ENCODE measurements around the gene TFF1.
A peak's percentile ranks its signal among the peaks of the same experiment; 100 is the strongest.

The TFF1 gene

GRCh38 chr21:42337276-42337675, 29.1 kb downstream of the TFF1 start:
- Histone ChIP-seq H3K4me1 (ENCODE audit: control insufficient read depth in 2 of 2, insufficient read depth in 1 of 2, low read depth in 1 of 2, low read length in 2 of 2) (peaks cover 0 to 5% of the 10 kb centered on the region in 2 donors), H3K36me3 (replicated peaks in 1 of 2; ENCODE audit: control insufficient read depth in 2 of 2, insufficient read depth in 2 of 2, low read length in 2 of 2) (no peaks in the 10 kb centered on the region), H2BK5ac (ENCODE audit: low read length) (no peak overlapping the region), H3K27me3 (ENCODE audit: control insufficient read depth in 3 of 3, insufficient read depth in 3 of 3, low read depth in 1 of 3, low read length in 3 of 3) (no peaks in the 10 kb centered on the region), H2AFZ (ENCODE audit: low read length) (no peak overlapping the region), H3K4me2 (ENCODE audit: insufficient read depth, low read length, poor library complexity, severe bottlenecking) (no peak overlapping the region), H3K4ac (ENCODE audit: low read length) (no peak overlapping the region), H3K4me3 (ENCODE audit: low read length in 2 of 2) (no peak overlapping the region), H4K8ac (ENCODE audit: low read depth, low read length) (no peak overlapping the region), H3K27ac (replicated peaks; ENCODE audit: low read length) (no peak overlapping the region), H3K9ac (ENCODE audit: low read depth, low read length, poor library complexity) (no peak overlapping the region), H3K18ac (ENCODE audit: low read length) (no peak overlapping the region), H3K9me3 (replicated peaks in 1 of 2; ENCODE audit: control insufficient read depth in 2 of 2, insufficient read depth in 1 of 2, low read depth in 1 of 2, low read length in 2 of 2) (peaks cover 0 to under 1% of the 10 kb centered on the region in 2 donors), H2BK15ac (ENCODE audit: low read length) (no peak overlapping the region), H2BK12ac (ENCODE audit: low read length) (no peak overlapping the region), H2AK5ac (ENCODE audit: low read depth, low read length) (no peak overlapping the region), H3K79me1 (ENCODE audit: low read depth, low read length) (no peaks in the 10 kb centered on the region), H2BK120ac (ENCODE audit: low read depth, low read length) (no peak overlapping the region), H4K91ac (ENCODE audit: low read depth, low read length, poor library complexity) (no peak overlapping the region), H3K14ac (ENCODE audit: low read length) (no peak overlapping the region), H3K23ac (ENCODE audit: low read depth, low read length, poor library complexity) (no peak overlapping the region)
- DNase-seq (ENCODE audit: low spot score): no peak
- WGBS, 2 donors (ENCODE audit: extremely low coverage in 2 of 2, insufficient read length in 2 of 2, insufficient replicate concordance in 1 of 2): no CpG with 5 or more reads among the region's 4 CpGs

GRCh38 chr21:42336054-42336453, 30.3 kb downstream of the TFF1 start:
- H3K36me3 ChIP-seq (replicated peaks in 1 of 2; ENCODE audit: control insufficient read depth in 2 of 2, insufficient read depth in 2 of 2, low read length in 2 of 2): no peaks in the 10 kb centered on the region
- no peak overlapping the region for H3K4me2 ChIP-seq (ENCODE audit: insufficient read depth, low read length, poor library complexity, severe bottlenecking)
- no peak overlapping the region for H2BK5ac ChIP-seq (ENCODE audit: low read length)
- peak overlapping the region; percentile 24 for H2AFZ ChIP-seq (ENCODE audit: low read length)
- H3K4me1 ChIP-seq (ENCODE audit: control insufficient read depth in 2 of 2, insufficient read depth in 1 of 2, low read depth in 1 of 2, low read length in 2 of 2): peaks cover 0 to 5% of the 10 kb centered on the region in 2 donors
- no peak overlapping the region for H4K8ac ChIP-seq (ENCODE audit: low read depth, low read length)
- H2BK120ac ChIP-seq (ENCODE audit: low read depth, low read length): no peak overlapping the region
- no peaks in the 10 kb centered on the region for H3K27me3 ChIP-seq (ENCODE audit: control insufficient read depth in 3 of 3, insufficient read depth in 3 of 3, low read depth in 1 of 3, low read length in 3 of 3)
- no peak for DNase-seq (ENCODE audit: low spot score)
- no peak overlapping the region for H3K4ac ChIP-seq (ENCODE audit: low read length)
- no peak overlapping the region for H2BK12ac ChIP-seq (ENCODE audit: low read length)
- H3K23ac ChIP-seq (ENCODE audit: low read depth, low read length, poor library complexity): no peak overlapping the region
- no CpG with 5 or more reads among the region's 10 CpGs for WGBS, 2 donors (ENCODE audit: extremely low coverage in 2 of 2, insufficient read length in 2 of 2, insufficient replicate concordance in 1 of 2)
- H4K91ac ChIP-seq (ENCODE audit: low read depth, low read length, poor library complexity): no peak overlapping the region
- H3K9ac ChIP-seq (ENCODE audit: low read depth, low read length, poor library complexity): no peak overlapping the region
- no peaks in the 10 kb centered on the region for H3K79me1 ChIP-seq (ENCODE audit: low read depth, low read length)
- no peak overlapping the region for H3K14ac ChIP-seq (ENCODE audit: low read length)
- peaks cover 0 to 5% of the 10 kb centered on the region in 2 donors for H3K9me3 ChIP-seq (replicated peaks in 1 of 2; ENCODE audit: control insufficient read depth in 2 of 2, insufficient read depth in 1 of 2, low read depth in 1 of 2, low read length in 2 of 2)
- no peak overlapping the region for H3K27ac ChIP-seq (replicated peaks; ENCODE audit: low read length)
- no peak overlapping the region for H2AK5ac ChIP-seq (ENCODE audit: low read depth, low read length)
- no peak overlapping the region for H3K4me3 ChIP-seq (ENCODE audit: low read length in 2 of 2)
- H3K18ac ChIP-seq (ENCODE audit: low read length): no peak overlapping the region
- H2BK15ac ChIP-seq (ENCODE audit: low read length): no peak overlapping the region

GRCh38 chr21:42332557-42333317, 33.6 kb downstream of the TFF1 start:
- DNase-seq (ENCODE audit: low spot score): no peak
- Histone ChIP-seq H3K9ac (ENCODE audit: low read depth, low read length, poor library complexity) (no peak overlapping the region), H3K27me3 (ENCODE audit: control insufficient read depth in 3 of 3, insufficient read depth in 3 of 3, low read depth in 1 of 3, low read length in 3 of 3) (no peaks in the 10 kb centered on the region), H4K8ac (ENCODE audit: low read depth, low read length) (no peak overlapping the region), H3K4me2 (ENCODE audit: insufficient read depth, low read length, poor library complexity, severe bottlenecking) (no peak overlapping the region), H2AK5ac (ENCODE audit: low read depth, low read length) (no peak overlapping the region), H2BK15ac (ENCODE audit: low read length) (no peak overlapping the region), H4K91ac (ENCODE audit: low read depth, low read length, poor library complexity) (no peak overlapping the region), H2BK120ac (ENCODE audit: low read depth, low read length) (no peak overlapping the region), H2AFZ (ENCODE audit: low read length) (no peak overlapping the region), H3K36me3 (replicated peaks in 1 of 2; ENCODE audit: control insufficient read depth in 2 of 2, insufficient read depth in 2 of 2, low read length in 2 of 2) (no peaks in the 10 kb centered on the region), H2BK5ac (ENCODE audit: low read length) (no peak overlapping the region), H3K4me3 (ENCODE audit: low read length in 2 of 2) (no peak overlapping the region), H3K4ac (ENCODE audit: low read length) (no peak overlapping the region), H3K14ac (ENCODE audit: low read length) (no peak overlapping the region), H3K18ac (ENCODE audit: low read length) (no peak overlapping the region), H3K4me1 (ENCODE audit: control insufficient read depth in 2 of 2, insufficient read depth in 1 of 2, low read depth in 1 of 2, low read length in 2 of 2) (peaks cover 0 to 2% of the 10 kb centered on the region in 2 donors), H3K27ac (replicated peaks; ENCODE audit: low read length) (no peak overlapping the region), H3K23ac (ENCODE audit: low read depth, low read length, poor library complexity) (no peak overlapping the region), H2BK12ac (ENCODE audit: low read length) (no peak overlapping the region), H3K9me3 (replicated peaks in 1 of 2; ENCODE audit: control insufficient read depth in 2 of 2, insufficient read depth in 1 of 2, low read depth in 1 of 2, low read length in 2 of 2) (peaks cover 0 to 5% of the 10 kb centered on the region in 2 donors), H3K79me1 (ENCODE audit: low read depth, low read length) (no peaks in the 10 kb centered on the region)
- no CpG with 5 or more reads among the region's 5 CpGs for WGBS, 2 donors (ENCODE audit: extremely low coverage in 2 of 2, insufficient read length in 2 of 2, insufficient replicate concordance in 1 of 2)

- no peak overlapping the region for H2BK120ac ChIP-seq (ENCODE audit: low read depth, low read length)
- no peaks in the 10 kb centered on the region for H3K27me3 ChIP-seq (ENCODE audit: control insufficient read depth in 3 of 3, insufficient read depth in 3 of 3, low read depth in 1 of 3, low read length in 3 of 3)
- no peaks in the 10 kb centered on the region for H3K36me3 ChIP-seq (replicated peaks in 1 of 2; ENCODE audit: control insufficient read depth in 2 of 2, insufficient read depth in 2 of 2, low read length in 2 of 2)
- no peak for DNase-seq (ENCODE audit: low spot score)
- H2BK5ac ChIP-seq (ENCODE audit: low read length): no peak overlapping the region
- H4K91ac ChIP-seq (ENCODE audit: low read depth, low read length, poor library complexity): no peak overlapping the region
- no peak overlapping the region for H3K18ac ChIP-seq (ENCODE audit: low read length)
- H3K27ac ChIP-seq (replicated peaks; ENCODE audit: low read length): no peak overlapping the region
- H3K4ac ChIP-seq (ENCODE audit: low read length): no peak overlapping the region
- H3K14ac ChIP-seq (ENCODE audit: low read length): no peak overlapping the region
- no peak overlapping the region for H2AK5ac ChIP-seq (ENCODE audit: low read depth, low read length)
- peaks cover 0 to 5% of the 10 kb centered on the region in 2 donors for H3K9me3 ChIP-seq (replicated peaks in 1 of 2; ENCODE audit: control insufficient read depth in 2 of 2, insufficient read depth in 1 of 2, low read depth in 1 of 2, low read length in 2 of 2)
- no peak overlapping the region for H3K23ac ChIP-seq (ENCODE audit: low read depth, low read length, poor library complexity)
- H3K4me2 ChIP-seq (ENCODE audit: insufficient read depth, low read length, poor library complexity, severe bottlenecking): no peak overlapping the region
- H3K4me3 ChIP-seq (ENCODE audit: low read length in 2 of 2): no peak overlapping the region
- no peak overlapping the region for H2BK12ac ChIP-seq (ENCODE audit: low read length)
- H3K4me1 ChIP-seq (ENCODE audit: control insufficient read depth in 2 of 2, insufficient read depth in 1 of 2, low read depth in 1 of 2, low read length in 2 of 2): peaks cover 0 to 2% of the 10 kb centered on the region in 2 donors
- H2BK15ac ChIP-seq (ENCODE audit: low read length): no peak overlapping the region
- H2AFZ ChIP-seq (ENCODE audit: low read length): no peak overlapping the region
- no peak overlapping the region for H4K8ac ChIP-seq (ENCODE audit: low read depth, low read length)
- H3K9ac ChIP-seq (ENCODE audit: low read depth, low read length, poor library complexity): no peak overlapping the region
- H3K79me1 ChIP-seq (ENCODE audit: low read depth, low read length): no peaks in the 10 kb centered on the region
These were observed 34.7 kb downstream of the TFF1 start for GRCh38 chr21:42331660-42332059.
